ENCODE measurements around the gene AKR1B15.

GRCh38 chr7:134622303-134622995 lies 73.5 kb downstream of the AKR1B15 start:
- TF ChIP-seq POLR2A (IDR thresholded peaks at IDR 0.05): no peak
- no peak for TF ChIP-seq CTCF (IDR thresholded peaks at IDR 0.05)

Data from uterus (tissue), 2 donors.